K562 (cell line): ENCODE data around the gene HOXB5. TPM values are rescaled to one million over a fixed set of nuclear protein-coding genes. Genes with fewer than 3 reads are reported as not detected.

Source experiments
- CREB3 ChIP-seq: fragments of 450-650 bp; conservative IDR thresholded peaks from 2 replicates; pipeline ENCODE4 v1.6.1; 2016; ENCODE audit warnings: missing genetic modification characterization, low read depth, mild to moderate bottlenecking, missing compliant biosample characterization, moderate library complexity
- EHMT2 ChIP-seq: fragments of 450-650 bp; IDR thresholded peaks from 2 replicates; pipeline ENCODE4 v1.6.1; 2018; ENCODE audit warnings: antibody characterized with exemption
- ESRRA ChIP-seq: fragments of 450-650 bp; IDR thresholded peaks from 2 replicates; pipeline ENCODE4 v1.6.1; 2014; ENCODE audit warnings: low read depth, mild to moderate bottlenecking, moderate library complexity, borderline replicate concordance
- FOXK1 ChIP-seq: sonication (generic); formaldehyde crosslinking; IDR thresholded peaks from 2 replicates; pipeline ENCODE4 v1.8.0; 2022; ENCODE audit warnings: missing genetic modification reagents, mild to moderate bottlenecking, borderline replicate concordance
- FOXK2 ChIP-seq, 2 experiments: fragments of 450-650 bp; IDR thresholded peaks in 1 of 2; conservative IDR thresholded peaks in 1 of 2; 2 replicates each; pipeline ENCODE4 v1.6.1; 2016; ENCODE audit warnings: low read depth in 2 of 2, mild to moderate bottlenecking in 1 of 2
- HDGF ChIP-seq: fragments of 450-650 bp; IDR thresholded peaks from 2 replicates; pipeline ENCODE4 v1.6.1; 2016
- KAT8 ChIP-seq: fragments of 450-650 bp; IDR thresholded peaks from 2 replicates; pipeline ENCODE4 v1.6.1; 2016; ENCODE audit warnings: low read depth, mild to moderate bottlenecking
- KLF6 ChIP-seq: fragments of 250-450 bp; sonication (Bioruptor Pico); IDR thresholded peaks from 2 replicates; pipeline ENCODE4 v1.4.0; 2020; ENCODE audit warnings: mild to moderate bottlenecking, moderate library complexity, borderline replicate concordance
- MCM5 ChIP-seq: fragments of 450-650 bp; IDR thresholded peaks from 2 replicates; pipeline ENCODE4 v1.6.1; 2016; ENCODE audit warnings: low read depth
- MYNN ChIP-seq, 2 experiments: sonication (generic); formaldehyde crosslinking in 1 of 2; IDR thresholded peaks; 2 replicates each; pipeline versions ENCODE4 v1.5.0 to v1.6.1; 2016 to 2020; ENCODE audit warnings: antibody characterized with exemption in 1 of 2, missing genetic modification reagents in 1 of 2
- NCOA6 ChIP-seq: fragments of 450-650 bp; IDR thresholded peaks from 2 replicates; pipeline ENCODE4 v1.6.1; 2017; ENCODE audit warnings: mild to moderate bottlenecking
- PRMT5 ChIP-seq: sonication (generic); formaldehyde crosslinking; IDR thresholded peaks from 2 replicates; pipeline ENCODE4 v1.5.0; 2020; ENCODE audit warnings: missing genetic modification reagents
- STAT5B ChIP-seq: fragments of 250-450 bp; sonication (Bioruptor Pico); IDR thresholded peaks from 2 replicates; pipeline ENCODE4 v1.8.0; 2021; ENCODE audit warnings: mild to moderate bottlenecking, inconsistent platforms
- STAT6 ChIP-seq: sonication (generic); formaldehyde crosslinking; IDR thresholded peaks from 2 replicates; pipeline ENCODE4 v1.8.1; 2023; ENCODE audit warnings: mild to moderate bottlenecking, missing genetic modification reagents
- XRCC3 ChIP-seq: fragments of 450-650 bp; IDR thresholded peaks from 2 replicates; pipeline ENCODE4 v1.6.1; 2017; ENCODE audit warnings: mild to moderate bottlenecking, moderate library complexity
- ZBTB5 ChIP-seq: fragments of 450-650 bp; IDR thresholded peaks from 2 replicates; pipeline ENCODE4 v1.6.1; 2017; ENCODE audit warnings: antibody characterized with exemption
- ZBTB7A ChIP-seq: IDR thresholded peaks from 2 replicates; pipeline ENCODE4 v1.6.1; 2011; ENCODE audit warnings: low read depth, mild to moderate bottlenecking, low read length, moderate library complexity, borderline replicate concordance; ENCODE audit not compliant: control insufficient read depth
- ZBTB8A ChIP-seq: fragments of 450-650 bp; IDR thresholded peaks from 2 replicates; pipeline ENCODE4 v1.6.1; 2018; ENCODE audit warnings: mild to moderate bottlenecking, moderate library complexity; ENCODE audit not compliant: partially characterized antibody
- ZFP91 ChIP-seq: sonication (generic); formaldehyde crosslinking; IDR thresholded peaks from 2 replicates; pipeline ENCODE4 v1.8.0; 2022; ENCODE audit warnings: mild to moderate bottlenecking, missing genetic modification reagents
- ZNF140 ChIP-seq: fragments of 250-450 bp; sonication (Bioruptor Pico); IDR thresholded peaks from 2 replicates; pipeline ENCODE4 v1.8.0; 2021; ENCODE audit warnings: moderate library complexity, mild to moderate bottlenecking, inconsistent platforms
- ZNF695 ChIP-seq: fragments of 450-650 bp; formaldehyde crosslinking; IDR thresholded peaks from 2 replicates; pipeline ENCODE4 v1.4.0; 2020; ENCODE audit warnings: mild to moderate bottlenecking, moderate library complexity
- polyA plus RNA-seq, 8 experiments: library from polyadenylated mRNA; depleted of rRNA in 4 of 8; stranded (reverse) in 5 of 8; unstranded in 3 of 8; fragments of >200 nt; fragmentation: Nextera tagmentation in 2 of 8; fragmentation: Illumina TruSeq in 1 of 8; extraction: Ambion mirVana in 2 of 8; extraction: Trizol in 1 of 8; gene quantifications; 2 replicates each; pipeline versions ENCODE4 v1.2.1 to v1.2.3, GENCODE V29; 2011 to 2014; ENCODE audit warnings: inconsistent platforms in 1 of 8, missing spikeins in 1 of 8
- total RNA-seq, 7 experiments: library from RNA; depleted of rRNA in 6 of 7; stranded (reverse); fragments of >200 nt in 6 of 7; fragmentation: Illumina TruSeq in 2 of 7; extraction: Trizol in 2 of 7; gene quantifications; 2 replicates each; pipeline versions ENCODE4 v1.2.1 to v1.2.3, GENCODE V29; 2011 to 2021; ENCODE audit warnings: low replicate concordance in 1 of 7

HOXB5 gene
- total and polyA plus RNA-seq, 9 of the 15 experiments (the other 6 are each of a cell fraction or from before 2014, with no cell fraction given), result 0.24 to 2.7 (median 0.65) TPM

GRCh38 chr17:48630925-48631692 is 37.5 kb upstream of the HOXB5 start (continued):
- TF ChIP-seq STAT6 (CRISPR knock-in tag) (no peak), ZBTB8A (no peak), ZFP91 (CRISPR knock-in tag) (no peak), FOXK2 (conservative IDR thresholded peaks at IDR 0.05 in 1 of 2, IDR thresholded peaks at IDR 0.05 in 1 of 2; ENCODE audit: low read depth in 2 of 2) (peak in 1 of 2 experiments; percentile 87; a peak in 2 of 4 replicates), ZBTB5 (no peak), ZBTB7A (peak; percentile 83), ZNF695 (CRISPR knock-in tag) (no peak), STAT5B (no peak), ESRRA (peak; percentile 62; the same call in 1 of the 2 replicates), KLF6 (no peak; the same call in 1 of the 2 replicates), NCOA6 (0 out of 2 replicates have a peak, but pooled peaks have one; percentile 38), CREB3 (tag) (no peak), HDGF (no peak), MCM5 (no peak), MYNN (IDR thresholded peaks at IDR 0.05) (peak; percentile 42), MYNN (CRISPR knock-in tag; IDR thresholded peaks at IDR 0.05) (no peak), FOXK1 (CRISPR knock-in tag) (no peak), XRCC3 (no peak), KAT8 (no peak), PRMT5 (CRISPR knock-in tag) (no peak), EHMT2 (no peak), ZNF140 (CRISPR knock-in tag) (no peak)
